Effector memory CD4-positive, alpha-beta T cell (primary cell): ENCODE measurements around the gene DNAJC4.

Experiments used
- DNase-seq, 3 donors: peaks; one replicate each; pipeline ENCODE4 v3.0.0-alpha.2; 2020
- H3K27ac ChIP-seq: 2 replicates; pipeline ENCODE4 v1.7.0; 2013; ENCODE audit warnings: mild to moderate bottlenecking, low read length, moderate library complexity; ENCODE audit not compliant: insufficient read depth, poor library complexity, severe bottlenecking
- H3K27me3 ChIP-seq: replicated peaks from 2 replicates; pipeline ENCODE4 v1.7.0; 2013; ENCODE audit warnings: mild to moderate bottlenecking, low read length; ENCODE audit not compliant: insufficient read depth, control insufficient read depth, poor library complexity, severe bottlenecking
- H3K36me3 ChIP-seq: 2 replicates; pipeline ENCODE4 v1.7.0; 2013; ENCODE audit warnings: mild to moderate bottlenecking, low read length, moderate library complexity; ENCODE audit not compliant: control insufficient read depth, insufficient read depth
- H3K4me1 ChIP-seq: 2 replicates; pipeline ENCODE4 v1.7.0; 2013; ENCODE audit warnings: low read length, mild to moderate bottlenecking; ENCODE audit not compliant: control insufficient read depth, insufficient read depth, poor library complexity, severe bottlenecking
- H3K4me3 ChIP-seq: 2 replicates; pipeline ENCODE4 v1.7.0; 2013; ENCODE audit warnings: low read length, low read depth, mild to moderate bottlenecking; ENCODE audit not compliant: insufficient read depth, poor library complexity, severe bottlenecking
- H3K9me3 ChIP-seq: 2 replicates; pipeline ENCODE4 v1.7.0; 2013; ENCODE audit warnings: mild to moderate bottlenecking, low read length, moderate library complexity; ENCODE audit not compliant: control insufficient read depth

Gene DNAJC4

GRCh38 chr11:64276653-64277431, 46.5 kb downstream of the DNAJC4 start:
- Histone ChIP-seq H3K9me3 (no peaks in the 10 kb centered on the region), H3K4me1 (peaks cover under 1% of the 10 kb centered on the region), H3K36me3 (peaks cover 4% of the 10 kb centered on the region), H3K27ac (no peak overlapping the region), H3K27me3 (no peaks in the 10 kb centered on the region), H3K4me3 (no peak overlapping the region)
- DNase-seq, result no peak

- no peak for DNase-seq
- H3K4me3 ChIP-seq, result no peak overlapping the region
- H3K4me1 ChIP-seq, result peaks cover under 1% of the 10 kb centered on the region
- peaks cover 10% of the 10 kb centered on the region for H3K36me3 ChIP-seq
- no peaks in the 10 kb centered on the region for H3K9me3 ChIP-seq
- H3K27me3 ChIP-seq, result no peaks in the 10 kb centered on the region
- no peak overlapping the region for H3K27ac ChIP-seq
Measured at GRCh38 chr11:64278576-64279190, 48.3 kb downstream of the DNAJC4 start.

GRCh38 chr11:64281957-64282770, 51.8 kb downstream of the DNAJC4 start:
- Histone ChIP-seq H3K9me3 (no peaks in the 10 kb centered on the region), H3K27me3 (no peaks in the 10 kb centered on the region), H3K36me3 (peaks cover 10% of the 10 kb centered on the region), H3K4me1 (peaks cover 14% of the 10 kb centered on the region), H3K4me3 (no peak overlapping the region), H3K27ac (no peak overlapping the region)
- DNase-seq, result no peak

GRCh38 chr11:64283092-64283491, 52.7 kb downstream of the DNAJC4 start:
- H3K4me3 ChIP-seq, result no peak overlapping the region
- DNase-seq, result no peak
- peaks cover 6% of the 10 kb centered on the region for H3K36me3 ChIP-seq
- H3K27me3 ChIP-seq, result no peaks in the 10 kb centered on the region
- peaks cover 14% of the 10 kb centered on the region for H3K4me1 ChIP-seq
- H3K9me3 ChIP-seq, result no peaks in the 10 kb centered on the region
- H3K27ac ChIP-seq, result no peak overlapping the region
